ENCODE measurements around the gene MRNIP. TPM values are rescaled to one million over a fixed set of nuclear protein-coding genes. Genes with fewer than 3 reads are reported as not detected.

The MRNIP gene
- total and polyA plus RNA-seq, 4 donors, result 5.4 to 12.0 (median 7.3) TPM

- peaks cover 22 to 55% (median 34%) of the 10 kb centered on the region in 4 donors for H3K4me1 ChIP-seq (ENCODE audit: control insufficient read depth in 4 of 4, insufficient read depth in 4 of 4, low read length in 3 of 4)
- no peaks in the 10 kb centered on the region for H3K9me3 ChIP-seq (ENCODE audit: control insufficient read depth in 4 of 4, low read length in 3 of 4)
- 2% methylated on average over 72 of the region's 72 CpGs for WGBS
- TF ChIP-seq RAD21 (IDR thresholded peaks at IDR 0.05), result no peak
- no peak for TF ChIP-seq JUND (IDR thresholded peaks at IDR 0.05)
- TF ChIP-seq HNF4G (IDR thresholded peaks at IDR 0.05), result no peak
- no peak for TF ChIP-seq NR2F2 (IDR thresholded peaks at IDR 0.05)
- TF ChIP-seq MAX (IDR thresholded peaks at IDR 0.05), result no peak
- H3K27ac ChIP-seq (ENCODE audit: low read depth in 1 of 2, low read length in 2 of 2), result peak overlapping the region in 1 of 2 donors; percentile 23
- H3K36me3 ChIP-seq (ENCODE audit: control insufficient read depth in 4 of 4, insufficient read depth in 3 of 4, low read depth in 1 of 4, low read length in 3 of 4), result no peaks in the 10 kb centered on the region
- H3K4me3 ChIP-seq (ENCODE audit: low read depth in 1 of 3, low read length in 3 of 3), result peak overlapping the region in 1 of 3 donors; percentile 51
- DNase-seq (ENCODE audit: low spot score), result no peak
- peak overlapping the region in 1 of 2 donors; percentile 14 for H3K9ac ChIP-seq (ENCODE audit: low read depth in 1 of 2, low read length in 2 of 2)
- no peaks in the 10 kb centered on the region for H3K27me3 ChIP-seq (ENCODE audit: control insufficient read depth in 4 of 4, insufficient read depth in 4 of 4, low read length in 3 of 4)
Observed at GRCh38 chr5:179816796-179817469, 41.7 kb downstream of the MRNIP start.

GRCh38 chr5:179816401-179816795 is 42.2 kb downstream of the MRNIP start:
- no peak overlapping the region for H3K27ac ChIP-seq (ENCODE audit: low read depth in 1 of 2, low read length in 2 of 2)
- no peak for DNase-seq (ENCODE audit: low spot score)
- H3K9me3 ChIP-seq (ENCODE audit: control insufficient read depth in 4 of 4, low read length in 3 of 4), result no peaks in the 10 kb centered on the region
- H3K4me3 ChIP-seq (ENCODE audit: low read depth in 1 of 3, low read length in 3 of 3), result peak overlapping the region in 1 of 3 donors; percentile 51
- peaks cover 21 to 54% (median 33%) of the 10 kb centered on the region in 4 donors for H3K4me1 ChIP-seq (ENCODE audit: control insufficient read depth in 4 of 4, insufficient read depth in 4 of 4, low read length in 3 of 4)
- WGBS, result 76% methylated on average over 23 of the region's 23 CpGs
- no peak overlapping the region for H3K9ac ChIP-seq (ENCODE audit: low read depth in 1 of 2, low read length in 2 of 2)
- no peak for TF ChIP-seq ATF3 (IDR thresholded peaks at IDR 0.05)
- no peak for TF ChIP-seq SP1 (IDR thresholded peaks at IDR 0.05)
- no peak for TF ChIP-seq REST (IDR thresholded peaks at IDR 0.05)
- TF ChIP-seq FOXA1 (IDR thresholded peaks at IDR 0.05), result no peak
- no peak for TF ChIP-seq YY1 (IDR thresholded peaks at IDR 0.05)
- no peak for TF ChIP-seq CTCF (IDR thresholded peaks at IDR 0.05; ENCODE audit: low read depth, low read length, missing input control)
- TF ChIP-seq RAD21 (IDR thresholded peaks at IDR 0.05), result no peak
- no peak for TF ChIP-seq FOXA2 (IDR thresholded peaks at IDR 0.05)
- TF ChIP-seq EGR1 (IDR thresholded peaks at IDR 0.05; ENCODE audit: low read depth in 2 of 2), result no peak
- no peak for TF ChIP-seq GABPA (IDR thresholded peaks at IDR 0.05 in 1 of 2, conservative IDR thresholded peaks at IDR 0.05 in 1 of 2)
- TF ChIP-seq ZBTB33 (IDR thresholded peaks at IDR 0.05), result no peak
- TF ChIP-seq TAF1 (conservative IDR thresholded peaks at IDR 0.05), result no peak
- no peak for TF ChIP-seq RXRA (IDR thresholded peaks at IDR 0.05)
- TF ChIP-seq NR2F2 (IDR thresholded peaks at IDR 0.05), result no peak
- no peak for TF ChIP-seq MAX (IDR thresholded peaks at IDR 0.05)
- TF ChIP-seq HNF4G (IDR thresholded peaks at IDR 0.05), result no peak
- TF ChIP-seq JUND (IDR thresholded peaks at IDR 0.05), result no peak
- no peak for TF ChIP-seq HNF4A (conservative IDR thresholded peaks at IDR 0.05)
- no peaks in the 10 kb centered on the region for H3K36me3 ChIP-seq (ENCODE audit: control insufficient read depth in 4 of 4, insufficient read depth in 3 of 4, low read depth in 1 of 4, low read length in 3 of 4)
- H3K27me3 ChIP-seq (ENCODE audit: control insufficient read depth in 4 of 4, insufficient read depth in 4 of 4, low read length in 3 of 4), result no peaks in the 10 kb centered on the region
